GM19025 (cell line): ENCODE measurements around the gene CLDN7.
A peak's percentile ranks its signal among the peaks of the same experiment; 100 is the strongest.

Source experiments
- ATAC-seq: cut with Tn5 transposase; IDR thresholded peaks from one replicate; pipeline ENCODE4 v1.9.1; 2021; ENCODE audit warnings: mild to moderate bottlenecking, low read depth, moderate library complexity; ENCODE audit not compliant: unreplicated experiment

Gene CLDN7

GRCh38 chr17:7238420-7239090 lies 23.7 kb downstream of the CLDN7 start:
- ATAC-seq, result no peak

DNA sequence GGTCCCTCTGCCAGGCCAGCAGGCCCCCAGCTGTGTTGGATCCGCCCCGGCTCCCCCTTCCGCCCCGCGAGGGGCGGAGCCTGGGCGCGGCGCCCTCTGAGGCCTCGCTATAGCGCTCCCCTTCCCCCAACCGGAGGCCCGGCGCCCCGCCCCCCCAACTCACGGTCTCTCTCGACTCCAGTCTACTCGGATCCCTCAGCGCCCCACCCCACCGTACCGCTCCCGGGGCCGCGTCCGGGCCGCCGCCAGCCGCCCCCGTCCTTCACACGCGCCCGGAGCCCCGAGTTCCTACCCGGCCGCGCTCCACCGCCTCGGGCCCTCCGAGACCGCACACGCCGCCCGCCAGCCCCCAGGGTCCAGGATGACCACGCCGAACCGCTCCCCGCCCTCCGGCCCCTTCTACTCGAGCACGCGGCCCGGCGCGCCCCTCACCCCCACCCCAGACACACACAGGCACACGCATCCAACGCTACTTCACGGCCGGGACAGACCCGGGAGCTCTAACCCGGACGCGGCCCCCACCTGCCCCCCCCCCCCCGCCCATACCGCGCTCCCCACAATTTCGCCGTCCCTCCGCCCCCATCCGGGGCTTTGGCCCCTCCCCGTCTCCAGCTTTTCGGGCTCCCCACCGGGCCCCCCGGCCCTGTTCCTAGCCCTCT lies 24.4 kb downstream of the CLDN7 start:
- ATAC-seq, result no peak

- no peak for ATAC-seq
Observed at GRCh38 chr17:7237266-7237760, 25.0 kb downstream of the CLDN7 start.

GRCh38 chr17:7236808-7237207 lies 25.5 kb downstream of the CLDN7 start:
- no peak for ATAC-seq

DNA sequence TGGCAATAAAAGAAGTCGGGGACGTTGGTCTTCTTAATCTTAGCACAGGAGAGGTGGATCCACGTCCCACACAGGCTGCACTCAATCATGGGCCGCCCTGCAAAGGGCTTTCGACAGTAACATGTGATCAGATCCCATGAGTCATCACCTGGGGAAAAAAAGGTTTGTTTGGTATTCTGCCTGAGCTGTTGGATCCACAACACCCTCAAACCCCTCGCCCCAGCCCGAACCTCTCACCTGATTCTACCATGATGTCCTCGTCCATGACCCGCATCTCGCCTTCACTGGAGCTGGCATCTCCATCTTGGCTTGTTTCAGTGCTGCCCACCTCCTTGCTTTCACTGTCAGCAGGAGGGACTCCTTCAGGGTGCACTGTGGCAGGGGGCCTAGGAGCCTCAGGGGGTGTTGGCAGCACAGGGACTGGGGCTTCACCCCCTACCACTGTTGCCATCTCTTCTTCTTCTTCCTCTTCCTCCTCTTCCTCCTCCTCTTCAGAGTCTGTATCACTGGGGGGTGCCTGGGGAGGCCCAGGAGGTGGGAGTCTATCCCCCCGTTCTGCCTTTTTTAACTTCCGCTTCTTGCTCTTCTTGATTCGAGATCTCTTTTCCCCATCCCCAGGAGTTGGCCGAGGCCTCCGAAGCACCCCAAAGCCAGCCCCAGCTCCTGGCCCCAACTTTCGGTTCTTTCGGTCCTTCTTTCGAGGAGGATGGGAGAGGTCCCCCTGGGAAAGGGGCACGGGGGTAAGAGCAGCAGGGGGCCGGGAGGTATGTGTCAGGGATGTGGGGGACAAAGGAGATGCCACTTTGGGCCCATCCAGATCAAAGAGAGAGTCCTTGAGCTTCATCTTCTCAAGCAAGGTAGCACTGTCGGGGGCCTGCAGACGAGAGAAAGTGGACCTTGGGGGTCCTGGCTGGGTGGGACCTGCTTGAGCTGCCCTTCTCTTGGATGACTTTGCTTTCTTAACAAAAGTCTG lies 26.3 kb downstream of the CLDN7 start:
- ATAC-seq, result no peak

GRCh38 chr17:7234083-7234951 lies 28.0 kb downstream of the CLDN7 start, which contains the start of gene DVL2:
Gene DVL2 (minus strand): TSS chr17:7234517. CDS start chr17:7234262, 255 bp downstream.
- ATAC-seq, result peak; percentile 61

- no peak for ATAC-seq
Observed at GRCh38 chr17:7233701-7234082, 28.6 kb downstream of the CLDN7 start.

DNA sequence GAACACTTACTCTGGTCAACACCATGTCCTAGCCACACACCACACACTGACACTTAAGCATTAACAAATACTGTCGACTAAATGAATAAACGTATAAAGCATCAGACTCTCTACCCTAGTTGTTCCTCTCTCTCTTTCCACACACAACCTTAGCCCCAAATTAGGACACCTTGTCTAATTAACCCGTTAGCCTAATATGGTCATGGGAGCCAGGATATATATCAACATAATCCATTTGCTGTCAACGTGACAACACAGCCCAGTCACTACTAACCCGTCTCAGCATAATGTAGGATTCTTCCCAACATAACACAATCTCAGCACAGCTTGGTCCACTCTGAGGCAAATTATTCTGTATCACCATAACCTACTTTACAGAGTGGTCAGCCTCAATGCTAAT lies 30.2 kb downstream of the CLDN7 start:
- ATAC-seq, result no peak

DNA sequence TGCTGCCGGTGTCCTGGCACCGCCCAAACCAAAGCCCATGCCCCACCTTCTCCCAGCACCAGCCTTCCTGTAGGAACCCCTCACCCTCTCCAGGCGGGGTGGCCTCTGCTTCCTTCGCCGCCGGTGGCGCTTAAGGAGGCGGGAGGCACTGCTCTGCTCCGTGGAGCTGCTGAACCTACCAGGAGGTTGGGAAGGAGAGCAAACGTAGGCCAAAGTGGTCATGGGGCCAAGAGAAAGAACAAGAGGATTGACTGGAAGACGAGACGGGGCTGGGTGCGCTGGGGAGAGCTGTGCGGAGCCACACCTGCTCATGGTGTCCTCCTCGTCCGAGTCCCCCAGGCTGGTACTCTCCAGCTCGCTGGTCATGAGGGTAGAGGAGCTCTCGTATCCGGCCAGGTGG lies 32.8 kb downstream of the CLDN7 start:
- ATAC-seq, result no peak

GRCh38 chr17:7228920-7229319 lies 33.4 kb downstream of the CLDN7 start:
- ATAC-seq, result no peak

GRCh38 chr17:7226721-7227710 lies 35.3 kb downstream of the CLDN7 start:
- ATAC-seq, result no peak

GRCh38 chr17:7225711-7226331 lies 36.5 kb downstream of the CLDN7 start:
- no peak for ATAC-seq

DNA sequence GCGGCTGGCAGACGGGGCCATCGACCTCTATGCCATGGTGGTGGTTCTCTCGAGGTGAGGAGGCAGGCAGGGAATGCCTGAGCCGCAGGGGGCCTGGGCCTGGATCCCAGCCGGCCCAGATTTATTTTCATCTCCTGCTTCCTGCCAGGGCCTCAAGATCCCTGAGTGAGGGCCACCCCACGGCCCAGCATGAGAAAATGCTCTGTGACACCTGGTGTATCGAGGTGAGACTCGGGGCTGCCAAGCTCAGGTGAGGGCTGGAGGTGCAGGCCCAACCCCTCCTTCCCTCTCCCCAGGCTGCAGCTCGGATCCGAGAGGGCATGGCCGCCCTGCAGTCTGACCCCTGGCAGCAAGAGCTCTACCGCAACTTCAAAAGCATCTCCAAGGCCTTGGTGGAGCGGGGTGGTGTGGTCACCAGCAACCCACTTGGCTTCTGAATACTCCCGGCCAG lies 37.6 kb downstream of the CLDN7 start:
- ATAC-seq, result no peak

- ATAC-seq, result no peak
Observed at GRCh38 chr17:7224110-7224509, 38.2 kb downstream of the CLDN7 start.

GRCh38 chr17:7223375-7223774 lies 38.9 kb downstream of the CLDN7 start:
- ATAC-seq, result no peak

DNA sequence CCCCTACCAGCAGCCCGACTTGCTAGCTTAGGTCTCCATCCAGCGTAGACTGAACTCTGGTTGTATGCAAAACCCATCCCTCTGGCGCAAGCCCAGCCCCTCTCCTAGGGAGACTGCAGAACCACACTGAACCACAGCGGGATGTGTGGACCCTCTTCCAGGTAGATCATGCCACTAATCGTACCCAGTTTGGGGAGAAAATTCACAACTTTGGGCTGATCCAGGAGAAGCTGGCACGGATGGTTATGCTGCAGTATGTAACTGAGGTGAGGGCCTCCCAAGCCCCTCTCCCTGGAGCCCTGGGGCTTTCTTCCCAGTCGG lies 39.3 kb downstream of the CLDN7 start:
- no peak for ATAC-seq

GRCh38 chr17:7222093-7222971 lies 39.9 kb downstream of the CLDN7 start:
- ATAC-seq, result no peak
